HG03439 (cell line): ENCODE measurements around the gene HEXIM1.

Experiments
- ATAC-seq: cut with Tn5 transposase; IDR thresholded peaks from one replicate; pipeline ENCODE4 v1.9.1; 2021; ENCODE audit warnings: mild to moderate bottlenecking, moderate library complexity; ENCODE audit not compliant: unreplicated experiment

The HEXIM1 gene, protein sequence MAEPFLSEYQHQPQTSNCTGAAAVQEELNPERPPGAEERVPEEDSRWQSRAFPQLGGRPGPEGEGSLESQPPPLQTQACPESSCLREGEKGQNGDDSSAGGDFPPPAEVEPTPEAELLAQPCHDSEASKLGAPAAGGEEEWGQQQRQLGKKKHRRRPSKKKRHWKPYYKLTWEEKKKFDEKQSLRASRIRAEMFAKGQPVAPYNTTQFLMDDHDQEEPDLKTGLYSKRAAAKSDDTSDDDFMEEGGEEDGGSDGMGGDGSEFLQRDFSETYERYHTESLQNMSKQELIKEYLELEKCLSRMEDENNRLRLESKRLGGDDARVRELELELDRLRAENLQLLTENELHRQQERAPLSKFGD

DNA sequence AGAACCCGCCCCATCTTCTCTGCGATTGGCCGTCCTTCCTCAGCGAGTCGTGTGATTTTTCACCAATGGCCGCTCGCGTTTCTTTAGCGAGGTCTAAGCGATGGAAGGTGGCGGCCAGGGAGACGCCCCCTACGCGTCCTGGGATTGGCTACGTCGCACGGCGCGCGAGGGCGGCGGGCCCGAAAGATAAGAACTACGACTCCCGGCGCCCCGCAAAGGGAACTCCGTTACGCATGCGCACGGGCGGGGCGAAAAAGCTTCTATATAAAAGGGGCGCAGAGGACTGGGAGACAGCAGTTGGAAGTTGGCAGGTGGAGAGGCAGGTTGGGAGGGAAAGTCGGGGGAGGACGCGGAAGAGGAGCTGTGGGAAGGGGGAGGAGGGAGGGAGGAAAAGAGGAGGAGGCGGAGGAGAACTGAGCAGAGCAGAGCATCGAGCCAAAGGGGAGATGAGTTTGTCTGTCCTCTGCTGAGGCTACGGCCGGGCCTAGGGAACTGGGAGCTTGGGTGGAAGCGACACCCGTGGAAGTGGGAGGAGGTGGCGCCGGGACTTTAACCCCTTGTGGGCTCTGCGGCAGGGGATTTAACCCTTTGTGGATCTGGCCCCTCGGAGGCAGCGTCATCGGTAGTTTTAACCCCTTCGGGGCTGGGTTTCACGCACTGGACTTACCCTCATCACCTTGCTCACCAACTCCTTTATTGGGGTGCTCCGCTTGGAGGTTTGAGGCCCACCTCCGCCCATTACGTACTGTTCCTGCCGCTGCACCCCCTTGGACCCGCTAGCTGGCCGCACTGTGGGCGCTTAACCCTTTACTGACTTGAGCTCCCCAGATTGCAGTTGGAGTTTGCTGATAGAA, at the start of gene HEXIM1:
Gene HEXIM1 (plus strand): TSS at position 293 of the 854 bp plus-strand sequence. CDS start 716 bp downstream, outside the sequence.
- peak; percentile 67 for ATAC-seq

DNA sequence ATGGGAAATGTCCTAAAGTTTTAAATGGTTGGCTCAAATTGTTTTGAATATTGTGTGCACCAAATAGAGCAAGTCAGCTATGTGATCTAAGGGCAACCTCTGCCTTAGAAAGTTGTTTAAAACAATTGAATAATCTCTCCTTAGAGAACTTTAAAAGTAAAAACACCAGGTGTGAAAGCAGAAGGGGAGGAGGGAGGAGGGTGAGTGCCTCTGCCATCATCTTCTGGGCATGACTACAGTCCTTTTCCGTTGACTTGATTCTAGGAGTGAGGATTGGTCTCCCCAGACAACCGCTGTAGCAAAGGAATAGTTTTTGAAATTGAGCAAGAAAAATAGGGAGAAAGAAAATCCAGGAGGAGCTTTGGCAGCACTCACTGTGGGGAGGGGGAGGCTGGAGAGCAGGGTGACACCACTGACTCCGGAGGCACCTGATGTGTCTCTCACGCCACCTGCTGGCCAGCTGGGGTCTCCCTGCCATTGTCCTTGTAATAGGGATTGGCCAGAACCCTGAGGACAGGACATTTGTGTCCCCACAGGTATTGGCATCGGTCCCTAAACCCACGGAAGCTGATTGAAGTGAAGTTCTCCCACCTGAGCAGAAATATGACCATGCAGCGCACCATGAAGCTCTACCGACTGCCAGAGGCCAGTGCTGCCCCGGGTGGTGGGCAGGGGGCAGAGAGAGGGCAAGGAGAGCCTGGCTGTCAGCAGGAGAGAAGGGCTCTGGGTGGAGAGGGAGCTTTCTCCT, 49.2 kb upstream of the HEXIM1 start:
- no peak for ATAC-seq

DNA sequence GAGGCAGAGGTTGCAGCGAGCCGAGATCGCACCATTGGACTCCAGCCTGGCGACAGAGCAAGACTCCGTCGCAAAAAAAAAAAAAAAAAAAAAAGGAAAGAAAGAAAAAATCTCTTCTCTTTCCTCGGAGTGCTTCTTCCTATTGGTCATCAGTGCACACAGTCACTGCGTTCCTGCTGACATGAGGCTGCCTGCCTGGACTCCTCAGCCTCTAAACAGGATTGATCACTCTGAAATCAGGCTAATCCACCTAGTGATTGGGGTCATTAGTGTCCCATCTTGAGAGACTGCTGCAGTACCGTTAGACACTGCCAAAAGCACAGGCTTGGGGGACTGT, 46.8 kb upstream of the HEXIM1 start:
- no peak for ATAC-seq

DNA sequence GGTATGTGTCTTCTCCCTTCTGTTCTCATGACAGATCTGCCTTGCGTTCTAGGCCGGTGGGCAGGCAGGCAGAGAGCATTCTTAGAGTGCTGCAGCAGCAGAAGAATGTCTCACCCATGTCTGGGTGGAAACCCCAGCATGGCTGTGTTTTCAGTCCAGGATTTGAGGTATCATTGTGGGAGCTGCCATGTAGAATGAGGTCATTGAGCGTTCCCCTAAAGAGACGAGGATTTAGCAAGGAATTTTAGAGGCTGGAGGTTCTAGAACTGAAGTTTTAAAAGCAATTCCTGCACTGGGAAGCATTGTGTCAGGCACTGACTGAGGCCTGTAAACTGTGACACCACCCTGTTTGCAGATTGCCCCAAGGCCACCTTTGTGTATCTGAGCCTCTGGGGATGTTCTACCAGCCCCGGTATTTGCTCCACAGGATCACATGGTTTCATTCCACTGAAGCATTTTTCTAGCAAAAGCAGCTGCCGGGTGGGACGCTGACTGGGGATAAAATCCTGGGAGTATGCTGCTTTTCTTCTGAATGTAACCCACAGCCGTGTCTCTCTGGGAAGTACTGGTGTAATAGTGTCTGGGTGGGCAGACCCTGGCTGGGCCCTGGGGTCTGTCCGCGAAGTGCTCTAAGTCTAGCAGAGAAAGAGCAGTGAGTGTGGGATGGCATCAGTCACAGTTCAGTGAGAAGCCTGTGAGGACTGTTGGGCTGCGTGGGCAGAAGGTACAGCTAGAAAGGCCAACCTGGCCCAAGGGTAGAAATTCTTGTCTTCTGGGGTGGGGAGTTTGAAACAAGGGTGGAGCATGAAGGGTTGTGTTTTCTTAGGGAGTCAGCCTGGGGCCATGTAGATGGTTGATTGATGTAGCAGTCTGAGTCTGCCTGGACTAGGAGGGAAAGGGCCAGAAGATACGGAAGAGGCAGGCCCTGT, 46.1 kb upstream of the HEXIM1 start:
- ATAC-seq, result no peak

DNA sequence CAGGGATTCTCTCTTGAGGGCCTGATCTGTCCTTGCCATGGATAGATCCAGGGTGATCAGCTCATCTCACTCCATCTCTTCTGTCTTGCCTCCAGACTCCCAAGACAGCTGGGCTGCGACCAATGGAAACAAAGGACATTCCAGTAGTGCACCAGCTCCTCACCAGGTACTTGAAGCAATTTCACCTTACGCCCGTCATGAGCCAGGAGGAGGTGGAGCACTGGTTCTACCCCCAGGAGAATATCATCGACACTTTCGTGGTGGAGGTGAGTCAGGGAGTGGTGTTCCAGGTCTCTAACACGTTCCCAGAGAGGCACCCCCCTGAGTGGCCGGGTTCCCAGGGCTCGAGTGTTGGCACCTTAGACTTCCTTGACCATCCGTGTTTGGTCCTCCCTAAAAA, 45.4 kb upstream of the HEXIM1 start:
- no peak for ATAC-seq

DNA sequence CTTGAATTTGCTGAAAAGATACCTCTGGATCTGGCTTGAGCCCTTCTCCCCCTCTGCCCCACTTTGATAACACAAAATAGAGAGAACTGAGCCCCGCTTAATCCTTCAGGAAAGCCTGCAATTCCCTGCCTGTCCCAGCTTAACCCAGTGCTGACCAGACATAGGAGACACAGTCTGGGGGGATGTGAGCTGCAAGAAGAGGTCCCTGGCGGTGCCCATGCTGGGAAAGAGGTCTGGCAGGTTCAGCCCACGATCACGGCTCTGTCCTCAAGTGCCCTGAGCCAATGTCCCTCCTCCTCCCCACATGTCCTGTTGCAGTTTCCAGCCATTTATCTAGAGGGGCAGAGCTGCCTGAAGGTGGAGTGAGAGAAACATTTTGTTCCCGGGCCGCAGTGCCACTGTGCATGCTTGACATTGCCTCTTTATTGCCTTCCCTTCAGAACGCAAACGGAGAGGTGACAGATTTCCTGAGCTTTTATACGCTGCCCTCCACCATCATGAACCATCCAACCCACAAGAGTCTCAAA, 44.9 kb upstream of the HEXIM1 start:
- ATAC-seq, result no peak

DNA sequence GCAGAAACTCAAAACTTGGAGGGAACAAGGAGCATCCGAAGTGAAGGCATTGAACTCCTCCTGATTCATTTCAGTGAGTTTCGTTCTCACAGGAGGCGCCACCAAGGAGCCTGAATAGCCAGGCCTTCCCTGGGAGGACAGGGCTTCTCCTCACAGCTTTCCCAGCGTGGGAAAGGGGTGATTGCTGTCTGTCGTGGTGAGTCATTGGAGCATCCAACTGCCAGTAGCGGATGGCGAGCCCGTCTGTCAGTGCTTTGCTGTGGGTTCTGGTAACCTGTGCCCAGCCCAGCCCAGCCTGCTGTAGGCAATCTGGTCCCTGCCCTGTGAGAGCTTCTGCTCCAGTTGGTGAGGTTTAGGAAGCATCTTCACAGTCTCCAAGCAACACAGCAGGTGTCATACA, 44.2 kb upstream of the HEXIM1 start:
- no peak for ATAC-seq

DNA sequence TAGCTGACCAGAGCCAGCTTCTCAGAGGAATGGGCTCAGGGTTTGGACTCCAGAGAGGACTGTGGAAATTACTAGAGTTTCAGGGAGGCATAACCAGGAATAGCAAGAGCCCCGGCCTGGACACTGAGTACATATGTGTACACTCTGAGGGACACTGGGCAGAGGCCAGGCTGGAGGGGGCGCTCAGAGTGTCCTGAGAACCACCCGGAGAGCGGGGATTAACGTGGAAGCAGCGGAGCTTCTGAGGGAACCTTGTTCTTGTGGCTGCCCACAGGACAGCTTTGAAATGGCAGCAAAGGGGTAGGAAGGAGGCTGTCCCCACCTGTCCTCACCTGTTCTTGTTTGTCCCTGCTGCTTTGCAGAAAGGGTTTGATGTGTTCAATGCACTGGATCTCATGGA, 43.8 kb upstream of the HEXIM1 start:
- ATAC-seq, result no peak

DNA sequence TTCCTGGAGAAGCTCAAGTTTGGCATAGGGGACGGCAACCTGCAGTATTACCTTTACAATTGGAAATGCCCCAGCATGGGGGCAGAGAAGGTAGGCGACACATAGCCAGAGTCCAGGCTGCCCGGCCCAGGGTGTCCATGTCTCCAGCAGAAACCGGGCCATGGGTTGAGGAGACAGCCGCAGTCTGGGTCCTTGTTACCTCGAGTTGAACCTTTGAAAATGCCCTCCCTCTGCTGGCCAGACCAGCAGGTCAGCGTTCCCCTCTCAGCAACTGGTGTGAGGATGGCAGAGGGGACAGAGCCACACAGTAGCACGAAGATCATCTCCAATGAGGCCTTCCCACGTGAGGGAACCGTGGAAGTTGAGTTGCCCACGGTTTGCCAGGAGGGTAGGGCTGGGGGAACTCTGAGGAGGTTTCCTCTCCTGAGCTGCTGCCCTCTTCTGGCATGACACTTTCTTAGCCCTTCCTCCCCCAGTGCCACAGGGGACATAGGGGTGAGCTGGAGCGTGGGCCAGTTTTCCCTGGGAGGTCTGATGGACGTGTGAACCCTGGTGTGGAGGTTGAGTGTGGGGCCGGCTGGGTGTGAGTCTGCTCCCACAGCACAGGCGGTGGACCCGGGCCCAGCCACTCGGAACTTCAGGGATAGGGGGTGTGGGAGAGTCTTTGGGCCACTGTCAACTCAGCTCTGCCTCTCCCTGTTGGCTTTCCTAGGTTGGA, 43.2 kb upstream of the HEXIM1 start:
- ATAC-seq, result no peak

DNA sequence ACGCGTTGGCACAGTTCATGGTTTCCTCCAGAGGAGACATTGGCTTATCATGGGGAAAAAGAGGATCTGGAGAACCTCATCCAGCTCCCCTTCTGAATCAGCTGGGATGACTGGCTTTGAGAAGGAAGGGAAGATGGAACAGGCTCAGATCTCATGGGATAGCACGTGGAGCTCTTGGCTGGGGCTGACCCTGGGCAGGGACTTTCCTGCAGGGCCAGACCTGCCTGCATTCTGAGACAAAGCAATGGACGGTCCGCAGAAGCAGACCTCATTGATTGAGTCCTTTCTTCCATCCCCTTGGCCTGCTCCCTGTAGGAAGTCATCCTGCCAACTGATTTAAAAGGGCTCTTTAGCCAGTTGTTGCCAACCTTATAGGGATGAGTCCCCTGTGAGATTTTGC, 42.2 kb upstream of the HEXIM1 start:
- no peak for ATAC-seq

DNA sequence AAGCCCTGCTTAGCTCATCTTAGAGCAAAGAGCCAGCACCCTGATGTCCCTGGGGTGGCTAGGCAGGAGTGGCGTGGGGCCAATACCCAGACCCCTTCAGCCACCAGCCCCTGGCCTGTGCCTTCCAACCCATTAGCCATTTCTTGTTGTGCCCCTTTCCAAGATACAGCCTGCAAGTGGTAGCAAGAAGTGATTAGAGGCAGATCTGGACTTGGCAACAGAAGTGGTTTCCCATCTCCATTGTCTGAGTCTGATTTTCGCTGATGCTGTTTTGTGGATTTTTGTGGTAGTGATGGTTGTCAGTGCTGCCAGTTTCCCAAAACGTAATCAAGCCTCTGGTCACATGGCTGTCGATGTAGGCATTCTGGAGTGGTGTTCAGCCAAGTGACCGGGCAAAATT, 41.7 kb upstream of the HEXIM1 start:
- no peak for ATAC-seq

DNA sequence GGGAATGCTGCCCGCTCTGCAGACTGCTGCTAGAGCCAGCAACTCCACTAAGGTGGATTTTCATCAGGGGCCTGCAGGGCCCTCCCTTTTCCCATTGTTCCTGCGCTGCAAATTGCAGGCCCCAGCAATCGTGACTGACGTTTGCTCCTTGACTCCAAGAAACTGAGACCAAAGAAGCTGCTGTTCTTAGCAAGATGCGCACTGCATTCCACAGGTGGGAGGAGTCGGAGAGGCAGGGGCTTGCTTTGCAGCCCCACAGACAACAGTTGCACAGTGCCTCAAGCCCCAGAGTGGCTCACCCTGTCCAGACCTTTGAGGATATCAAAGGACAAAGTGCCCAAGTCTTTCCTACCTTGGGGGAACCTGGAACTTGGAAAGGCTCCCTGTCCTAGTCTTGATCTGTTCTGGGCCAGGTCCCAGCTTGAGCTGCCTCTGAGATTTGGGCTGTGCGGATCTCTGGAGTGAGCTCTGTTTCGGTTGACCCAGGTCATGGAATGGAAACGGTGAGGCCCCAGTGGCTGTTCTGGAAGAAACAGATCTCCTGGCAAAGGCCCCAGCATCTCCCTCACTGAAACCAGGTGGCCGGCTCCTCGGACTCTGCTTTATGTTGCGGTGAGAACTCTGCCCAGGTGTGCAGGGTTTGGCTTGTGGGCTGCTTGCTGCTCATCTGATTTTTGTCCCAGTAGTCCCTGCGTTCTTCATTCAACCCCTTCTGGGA, 40.8 kb upstream of the HEXIM1 start:
- ATAC-seq, result no peak

DNA sequence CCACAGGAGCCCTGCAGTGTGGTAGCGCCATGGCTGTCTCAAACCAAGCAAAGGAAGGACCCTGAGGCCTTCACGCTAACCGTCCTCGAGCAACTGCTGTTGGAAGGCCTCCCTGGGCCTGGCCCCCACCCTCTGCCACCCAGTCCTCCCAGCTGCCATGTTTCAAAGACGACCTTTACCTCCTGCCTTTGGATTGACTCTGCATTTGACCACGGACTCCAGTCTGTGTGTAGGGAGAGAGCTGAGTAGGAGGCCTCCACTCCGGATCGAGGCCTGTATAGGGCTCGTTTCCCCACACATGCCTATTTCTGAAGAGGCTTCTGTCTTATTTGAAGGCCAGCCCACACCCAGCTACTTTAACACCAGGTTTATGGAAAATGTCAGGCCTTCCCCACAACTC, 40.2 kb upstream of the HEXIM1 start:
- no peak for ATAC-seq

DNA sequence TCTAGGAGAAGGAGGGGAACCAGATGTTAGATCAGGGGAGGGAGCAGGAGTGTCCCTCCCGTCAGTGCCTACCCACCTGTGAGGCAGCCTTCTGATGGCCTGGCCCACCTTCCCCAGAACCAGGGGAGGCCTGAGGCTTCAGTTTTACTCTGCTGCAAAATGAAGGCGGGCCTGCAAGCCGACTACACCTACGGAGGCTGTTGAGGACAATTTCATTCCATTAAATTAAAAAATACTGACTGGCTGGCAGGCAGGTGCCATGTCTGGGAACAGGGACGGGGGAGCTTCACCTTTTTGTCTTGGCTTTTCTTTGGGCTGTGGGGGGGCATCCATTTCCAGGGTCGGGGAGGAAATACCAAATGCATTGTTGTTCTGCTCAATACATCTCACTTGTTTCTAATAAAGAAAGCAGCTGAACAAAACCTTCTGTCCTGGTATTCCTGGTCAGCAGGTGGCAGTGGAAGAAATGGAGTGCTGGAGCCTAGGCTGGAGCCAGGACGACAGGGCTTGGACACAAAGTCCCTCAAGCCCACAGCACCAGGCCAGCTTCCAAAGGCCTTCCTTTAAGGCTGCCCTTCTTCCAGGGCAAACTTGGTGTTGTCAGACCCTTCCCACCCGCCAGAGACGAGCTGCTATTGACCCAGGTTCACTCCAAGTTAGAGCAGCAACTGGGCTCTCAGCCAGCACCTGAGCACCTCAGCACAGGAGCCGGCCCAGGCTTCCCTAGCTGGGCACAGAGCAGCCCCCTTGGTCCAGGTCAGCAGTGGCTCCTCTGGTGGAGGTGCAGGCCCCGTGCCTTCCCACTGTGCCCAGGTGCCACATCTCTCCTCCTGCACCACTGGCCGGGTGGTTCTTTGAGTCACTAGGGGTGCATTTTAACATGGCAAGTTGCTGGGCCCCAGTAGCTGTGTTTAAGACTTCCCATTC, 39.4 kb upstream of the HEXIM1 start:
- ATAC-seq, result no peak

DNA sequence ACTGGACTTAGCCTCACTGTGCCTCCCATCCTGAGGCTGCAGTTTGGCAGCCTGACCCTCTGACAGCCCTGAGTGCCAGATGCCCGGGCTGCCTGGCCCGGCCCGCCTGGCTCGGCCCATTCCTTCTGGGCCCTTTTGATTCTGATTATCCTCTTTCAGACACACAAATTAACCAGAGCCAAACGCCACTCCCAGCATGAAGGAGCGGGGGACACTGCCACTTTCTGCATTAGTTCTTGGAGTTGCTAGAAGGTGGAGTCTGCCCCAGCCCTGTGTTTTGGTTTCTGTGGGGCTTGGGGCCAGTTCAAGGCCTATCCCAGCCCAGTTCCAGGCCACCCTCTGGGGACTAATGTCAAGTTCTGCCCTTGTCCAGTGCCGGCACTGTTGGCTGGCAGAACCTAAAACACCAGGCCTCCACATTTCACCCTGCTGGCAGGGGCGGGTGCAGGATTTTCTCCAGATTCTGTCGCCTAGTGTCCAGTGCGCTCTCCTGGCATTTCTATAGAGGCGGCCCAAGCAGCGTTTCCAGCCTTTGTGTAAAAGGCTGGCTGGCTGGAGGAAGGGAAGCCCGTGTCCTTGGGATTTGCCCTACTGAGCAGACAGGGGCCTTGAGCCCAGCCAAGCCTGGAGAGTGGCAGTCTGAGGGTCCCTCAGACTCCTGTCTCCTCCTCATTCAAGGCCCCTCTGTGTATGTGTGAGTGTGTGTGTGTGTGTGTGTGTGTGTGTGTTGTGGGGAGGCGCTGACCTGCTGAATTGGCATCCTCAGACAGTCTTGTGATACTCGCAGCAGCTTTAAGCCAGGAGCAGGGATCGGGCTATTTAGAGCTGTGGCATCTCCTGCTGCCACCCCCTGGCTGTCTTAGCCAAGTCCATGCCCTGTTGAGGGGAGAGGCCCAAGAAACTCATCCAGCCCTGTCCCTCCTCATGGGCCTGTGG, 37.3 kb upstream of the HEXIM1 start:
- no peak for ATAC-seq

DNA sequence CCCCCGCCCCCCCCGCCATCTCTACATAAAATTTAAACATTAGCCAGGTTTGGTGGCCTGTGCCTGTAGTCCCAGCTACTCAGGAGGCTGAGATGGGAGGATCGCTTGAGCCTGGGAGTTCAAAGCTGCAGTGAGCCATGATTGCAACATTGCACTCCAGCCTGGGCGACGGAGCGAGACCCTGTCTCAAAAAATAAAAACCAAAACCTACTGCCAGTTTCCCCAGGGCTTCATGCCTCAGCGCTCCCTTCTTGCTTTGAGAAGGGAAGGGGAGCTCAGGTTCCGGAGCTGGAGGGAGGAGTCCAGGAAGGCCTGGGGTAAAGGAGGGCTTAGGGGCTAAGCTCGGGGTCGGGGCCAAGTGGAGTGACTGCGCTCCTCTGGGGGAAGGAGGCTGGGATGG, 36.4 kb upstream of the HEXIM1 start:
- ATAC-seq, result no peak
